K562 (cell line): ENCODE results near the gene WT1. TPM values are rescaled to one million over a fixed set of nuclear protein-coding genes. Genes with fewer than 3 reads are reported as not detected.
A peak's percentile ranks its signal among the peaks of the same experiment; 100 is the strongest.

Experiments
- CEBPB ChIP-seq: fragments of 450-650 bp; IDR thresholded peaks from 2 replicates; pipeline ENCODE4 v1.6.1; 2016; ENCODE audit warnings: missing genetic modification characterization, missing compliant biosample characterization
- DPF2 ChIP-seq: fragments of 450-650 bp; IDR thresholded peaks from 2 replicates; pipeline ENCODE4 v1.6.1; 2016
- SMARCE1 ChIP-seq: fragments of 450-650 bp; IDR thresholded peaks from 2 replicates; pipeline ENCODE4 v1.7.1; 2016; ENCODE audit warnings: mild to moderate bottlenecking
- ZFP1 ChIP-seq: fragments of 450-650 bp; formaldehyde crosslinking; IDR thresholded peaks from 2 replicates; pipeline ENCODE4 v1.4.0; 2020; ENCODE audit warnings: mild to moderate bottlenecking, mixed read lengths
- ZKSCAN1 ChIP-seq: fragments of 150-350 bp; IDR thresholded peaks from 2 replicates; pipeline ENCODE4 v1.6.1; 2016; ENCODE audit warnings: low read depth, low read length
- ZNF445 ChIP-seq: fragments of 250-450 bp; sonication (Bioruptor Pico); IDR thresholded peaks from 2 replicates; pipeline ENCODE4 v1.4.0; 2020; ENCODE audit warnings: low read depth, mild to moderate bottlenecking, moderate library complexity
- ZNF551 ChIP-seq: fragments of 250-450 bp; sonication (Bioruptor Pico); IDR thresholded peaks from 2 replicates; pipeline ENCODE4 v1.5.0; 2021; ENCODE audit warnings: mild to moderate bottlenecking, moderate library complexity
- polyA plus RNA-seq, 8 experiments: library from polyadenylated mRNA; depleted of rRNA in 4 of 8; stranded (reverse) in 5 of 8; unstranded in 3 of 8; fragments of >200 nt; fragmentation: Nextera tagmentation in 2 of 8; fragmentation: Illumina TruSeq in 1 of 8; extraction: Ambion mirVana in 2 of 8; extraction: Trizol in 1 of 8; gene quantifications; 2 replicates each; pipeline versions ENCODE4 v1.2.1 to v1.2.3, GENCODE V29; 2011 to 2014; ENCODE audit warnings: inconsistent platforms in 1 of 8, missing spikeins in 1 of 8
- total RNA-seq, 7 experiments: library from RNA; depleted of rRNA in 6 of 7; stranded (reverse); fragments of >200 nt in 6 of 7; fragmentation: Illumina TruSeq in 2 of 7; extraction: Trizol in 2 of 7; gene quantifications; 2 replicates each; pipeline versions ENCODE4 v1.2.1 to v1.2.3, GENCODE V29; 2011 to 2021; ENCODE audit warnings: low replicate concordance in 1 of 7
- TF ChIP-seq, protein P1 (sequence below): fragments of 150-350 bp; conservative IDR thresholded peaks from 2 replicates; pipeline ENCODE4 v1.6.1; 2014; ENCODE audit warnings: low read length
- TF ChIP-seq, protein P2 (sequence below), 2 experiments: fragments of 450-650 bp in 1 of 2; sonication (generic) in 1 of 2; formaldehyde crosslinking in 1 of 2; IDR thresholded peaks in 1 of 2; conservative IDR thresholded peaks in 1 of 2; 2 replicates each; pipeline versions ENCODE4 v1.6.1 to v1.8.1; 2016 to 2023; ENCODE audit warnings: mild to moderate bottlenecking in 2 of 2, moderate library complexity in 2 of 2, inconsistent platforms in 1 of 2, missing genetic modification reagents in 1 of 2
- TF ChIP-seq, protein P3 (sequence below): fragments of 450-650 bp; IDR thresholded peaks from 2 replicates; pipeline ENCODE4 v1.6.1; 2016; ENCODE audit warnings: mild to moderate bottlenecking, moderate library complexity
- TF ChIP-seq, protein P4 (sequence below), 3 experiments: IDR thresholded peaks in 2 of 3; conservative IDR thresholded peaks in 1 of 3; 2 replicates each; pipeline ENCODE4 v1.5.1; 2011 to 2012; ENCODE audit warnings: low read length in 3 of 3, mild to moderate bottlenecking in 3 of 3, control low read depth in 2 of 3, improper control_type of control experiment in 1 of 3, inconsistent platforms in 1 of 3, low read depth in 1 of 3, mixed read lengths in 1 of 3, moderate library complexity in 1 of 3; ENCODE audit not compliant: insufficient read depth in 2 of 3

The WT1 gene
- total and polyA plus RNA-seq, 9 of the 15 experiments (the other 6 are each of a cell fraction or from before 2014, with no cell fraction given), result 7.1 to 33.8 (median 19.4) TPM

DNA sequence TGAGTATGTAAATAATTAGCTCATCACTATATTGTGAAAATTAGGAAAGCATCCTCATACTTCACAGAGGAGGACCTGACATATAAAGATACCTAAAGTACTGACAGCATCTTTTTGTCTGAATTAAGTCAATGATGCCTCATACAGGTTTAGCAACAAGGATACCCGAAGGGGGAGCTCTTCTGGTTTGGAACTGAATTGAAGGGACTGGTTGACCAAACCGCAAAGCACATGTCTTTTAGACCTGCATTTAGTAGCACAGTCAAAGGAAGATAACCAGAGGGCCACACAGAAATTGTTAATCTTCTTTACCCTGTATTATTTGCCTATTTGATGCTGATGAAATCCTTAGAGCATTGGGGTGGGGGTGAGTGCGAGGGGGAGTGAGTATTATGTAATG, 12.9 kb upstream of the WT1 start (continued):
- no peak for TF ChIP-seq ZNF445 (CRISPR knock-in tag)
- TF ChIP-seq CEBPB (tag), result peak; percentile 27; the same call in 1 of the 2 replicates
- peak; percentile 38; the same call in 1 of the 2 replicates for TF ChIP-seq SMARCE1
- TF ChIP-seq, protein P1, sequence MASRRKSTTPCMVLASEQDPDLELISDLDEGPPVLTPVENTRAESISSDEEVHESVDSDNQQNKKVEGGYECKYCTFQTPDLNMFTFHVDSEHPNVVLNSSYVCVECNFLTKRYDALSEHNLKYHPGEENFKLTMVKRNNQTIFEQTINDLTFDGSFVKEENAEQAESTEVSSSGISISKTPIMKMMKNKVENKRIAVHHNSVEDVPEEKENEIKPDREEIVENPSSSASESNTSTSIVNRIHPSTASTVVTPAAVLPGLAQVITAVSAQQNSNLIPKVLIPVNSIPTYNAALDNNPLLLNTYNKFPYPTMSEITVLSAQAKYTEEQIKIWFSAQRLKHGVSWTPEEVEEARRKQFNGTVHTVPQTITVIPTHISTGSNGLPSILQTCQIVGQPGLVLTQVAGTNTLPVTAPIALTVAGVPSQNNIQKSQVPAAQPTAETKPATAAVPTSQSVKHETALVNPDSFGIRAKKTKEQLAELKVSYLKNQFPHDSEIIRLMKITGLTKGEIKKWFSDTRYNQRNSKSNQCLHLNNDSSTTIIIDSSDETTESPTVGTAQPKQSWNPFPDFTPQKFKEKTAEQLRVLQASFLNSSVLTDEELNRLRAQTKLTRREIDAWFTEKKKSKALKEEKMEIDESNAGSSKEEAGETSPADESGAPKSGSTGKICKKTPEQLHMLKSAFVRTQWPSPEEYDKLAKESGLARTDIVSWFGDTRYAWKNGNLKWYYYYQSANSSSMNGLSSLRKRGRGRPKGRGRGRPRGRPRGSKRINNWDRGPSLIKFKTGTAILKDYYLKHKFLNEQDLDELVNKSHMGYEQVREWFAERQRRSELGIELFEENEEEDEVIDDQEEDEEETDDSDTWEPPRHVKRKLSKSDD, result no peak
- TF ChIP-seq, protein P2, sequence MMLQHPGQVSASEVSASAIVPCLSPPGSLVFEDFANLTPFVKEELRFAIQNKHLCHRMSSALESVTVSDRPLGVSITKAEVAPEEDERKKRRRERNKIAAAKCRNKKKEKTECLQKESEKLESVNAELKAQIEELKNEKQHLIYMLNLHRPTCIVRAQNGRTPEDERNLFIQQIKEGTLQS (IDR thresholded peaks at IDR 0.05), result 0 out of 2 replicates have a peak, but pooled peaks have one; percentile 17
- TF ChIP-seq, protein P2 (CRISPR knock-in tag; conservative IDR thresholded peaks at IDR 0.05), result no peak
- TF ChIP-seq, protein P3, sequence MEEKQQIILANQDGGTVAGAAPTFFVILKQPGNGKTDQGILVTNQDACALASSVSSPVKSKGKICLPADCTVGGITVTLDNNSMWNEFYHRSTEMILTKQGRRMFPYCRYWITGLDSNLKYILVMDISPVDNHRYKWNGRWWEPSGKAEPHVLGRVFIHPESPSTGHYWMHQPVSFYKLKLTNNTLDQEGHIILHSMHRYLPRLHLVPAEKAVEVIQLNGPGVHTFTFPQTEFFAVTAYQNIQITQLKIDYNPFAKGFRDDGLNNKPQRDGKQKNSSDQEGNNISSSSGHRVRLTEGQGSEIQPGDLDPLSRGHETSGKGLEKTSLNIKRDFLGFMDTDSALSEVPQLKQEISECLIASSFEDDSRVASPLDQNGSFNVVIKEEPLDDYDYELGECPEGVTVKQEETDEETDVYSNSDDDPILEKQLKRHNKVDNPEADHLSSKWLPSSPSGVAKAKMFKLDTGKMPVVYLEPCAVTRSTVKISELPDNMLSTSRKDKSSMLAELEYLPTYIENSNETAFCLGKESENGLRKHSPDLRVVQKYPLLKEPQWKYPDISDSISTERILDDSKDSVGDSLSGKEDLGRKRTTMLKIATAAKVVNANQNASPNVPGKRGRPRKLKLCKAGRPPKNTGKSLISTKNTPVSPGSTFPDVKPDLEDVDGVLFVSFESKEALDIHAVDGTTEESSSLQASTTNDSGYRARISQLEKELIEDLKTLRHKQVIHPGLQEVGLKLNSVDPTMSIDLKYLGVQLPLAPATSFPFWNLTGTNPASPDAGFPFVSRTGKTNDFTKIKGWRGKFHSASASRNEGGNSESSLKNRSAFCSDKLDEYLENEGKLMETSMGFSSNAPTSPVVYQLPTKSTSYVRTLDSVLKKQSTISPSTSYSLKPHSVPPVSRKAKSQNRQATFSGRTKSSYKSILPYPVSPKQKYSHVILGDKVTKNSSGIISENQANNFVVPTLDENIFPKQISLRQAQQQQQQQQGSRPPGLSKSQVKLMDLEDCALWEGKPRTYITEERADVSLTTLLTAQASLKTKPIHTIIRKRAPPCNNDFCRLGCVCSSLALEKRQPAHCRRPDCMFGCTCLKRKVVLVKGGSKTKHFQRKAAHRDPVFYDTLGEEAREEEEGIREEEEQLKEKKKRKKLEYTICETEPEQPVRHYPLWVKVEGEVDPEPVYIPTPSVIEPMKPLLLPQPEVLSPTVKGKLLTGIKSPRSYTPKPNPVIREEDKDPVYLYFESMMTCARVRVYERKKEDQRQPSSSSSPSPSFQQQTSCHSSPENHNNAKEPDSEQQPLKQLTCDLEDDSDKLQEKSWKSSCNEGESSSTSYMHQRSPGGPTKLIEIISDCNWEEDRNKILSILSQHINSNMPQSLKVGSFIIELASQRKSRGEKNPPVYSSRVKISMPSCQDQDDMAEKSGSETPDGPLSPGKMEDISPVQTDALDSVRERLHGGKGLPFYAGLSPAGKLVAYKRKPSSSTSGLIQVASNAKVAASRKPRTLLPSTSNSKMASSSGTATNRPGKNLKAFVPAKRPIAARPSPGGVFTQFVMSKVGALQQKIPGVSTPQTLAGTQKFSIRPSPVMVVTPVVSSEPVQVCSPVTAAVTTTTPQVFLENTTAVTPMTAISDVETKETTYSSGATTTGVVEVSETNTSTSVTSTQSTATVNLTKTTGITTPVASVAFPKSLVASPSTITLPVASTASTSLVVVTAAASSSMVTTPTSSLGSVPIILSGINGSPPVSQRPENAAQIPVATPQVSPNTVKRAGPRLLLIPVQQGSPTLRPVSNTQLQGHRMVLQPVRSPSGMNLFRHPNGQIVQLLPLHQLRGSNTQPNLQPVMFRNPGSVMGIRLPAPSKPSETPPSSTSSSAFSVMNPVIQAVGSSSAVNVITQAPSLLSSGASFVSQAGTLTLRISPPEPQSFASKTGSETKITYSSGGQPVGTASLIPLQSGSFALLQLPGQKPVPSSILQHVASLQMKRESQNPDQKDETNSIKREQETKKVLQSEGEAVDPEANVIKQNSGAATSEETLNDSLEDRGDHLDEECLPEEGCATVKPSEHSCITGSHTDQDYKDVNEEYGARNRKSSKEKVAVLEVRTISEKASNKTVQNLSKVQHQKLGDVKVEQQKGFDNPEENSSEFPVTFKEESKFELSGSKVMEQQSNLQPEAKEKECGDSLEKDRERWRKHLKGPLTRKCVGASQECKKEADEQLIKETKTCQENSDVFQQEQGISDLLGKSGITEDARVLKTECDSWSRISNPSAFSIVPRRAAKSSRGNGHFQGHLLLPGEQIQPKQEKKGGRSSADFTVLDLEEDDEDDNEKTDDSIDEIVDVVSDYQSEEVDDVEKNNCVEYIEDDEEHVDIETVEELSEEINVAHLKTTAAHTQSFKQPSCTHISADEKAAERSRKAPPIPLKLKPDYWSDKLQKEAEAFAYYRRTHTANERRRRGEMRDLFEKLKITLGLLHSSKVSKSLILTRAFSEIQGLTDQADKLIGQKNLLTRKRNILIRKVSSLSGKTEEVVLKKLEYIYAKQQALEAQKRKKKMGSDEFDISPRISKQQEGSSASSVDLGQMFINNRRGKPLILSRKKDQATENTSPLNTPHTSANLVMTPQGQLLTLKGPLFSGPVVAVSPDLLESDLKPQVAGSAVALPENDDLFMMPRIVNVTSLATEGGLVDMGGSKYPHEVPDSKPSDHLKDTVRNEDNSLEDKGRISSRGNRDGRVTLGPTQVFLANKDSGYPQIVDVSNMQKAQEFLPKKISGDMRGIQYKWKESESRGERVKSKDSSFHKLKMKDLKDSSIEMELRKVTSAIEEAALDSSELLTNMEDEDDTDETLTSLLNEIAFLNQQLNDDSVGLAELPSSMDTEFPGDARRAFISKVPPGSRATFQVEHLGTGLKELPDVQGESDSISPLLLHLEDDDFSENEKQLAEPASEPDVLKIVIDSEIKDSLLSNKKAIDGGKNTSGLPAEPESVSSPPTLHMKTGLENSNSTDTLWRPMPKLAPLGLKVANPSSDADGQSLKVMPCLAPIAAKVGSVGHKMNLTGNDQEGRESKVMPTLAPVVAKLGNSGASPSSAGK, result peak; percentile 83
- no peak for TF ChIP-seq ZFP1 (CRISPR knock-in tag)
- TF ChIP-seq ZKSCAN1, result no peak
- peak; percentile 59; the same call in 1 of the 2 replicates for TF ChIP-seq DPF2
- no peak for TF ChIP-seq ZNF551 (CRISPR knock-in tag)
- TF ChIP-seq, protein P4, sequence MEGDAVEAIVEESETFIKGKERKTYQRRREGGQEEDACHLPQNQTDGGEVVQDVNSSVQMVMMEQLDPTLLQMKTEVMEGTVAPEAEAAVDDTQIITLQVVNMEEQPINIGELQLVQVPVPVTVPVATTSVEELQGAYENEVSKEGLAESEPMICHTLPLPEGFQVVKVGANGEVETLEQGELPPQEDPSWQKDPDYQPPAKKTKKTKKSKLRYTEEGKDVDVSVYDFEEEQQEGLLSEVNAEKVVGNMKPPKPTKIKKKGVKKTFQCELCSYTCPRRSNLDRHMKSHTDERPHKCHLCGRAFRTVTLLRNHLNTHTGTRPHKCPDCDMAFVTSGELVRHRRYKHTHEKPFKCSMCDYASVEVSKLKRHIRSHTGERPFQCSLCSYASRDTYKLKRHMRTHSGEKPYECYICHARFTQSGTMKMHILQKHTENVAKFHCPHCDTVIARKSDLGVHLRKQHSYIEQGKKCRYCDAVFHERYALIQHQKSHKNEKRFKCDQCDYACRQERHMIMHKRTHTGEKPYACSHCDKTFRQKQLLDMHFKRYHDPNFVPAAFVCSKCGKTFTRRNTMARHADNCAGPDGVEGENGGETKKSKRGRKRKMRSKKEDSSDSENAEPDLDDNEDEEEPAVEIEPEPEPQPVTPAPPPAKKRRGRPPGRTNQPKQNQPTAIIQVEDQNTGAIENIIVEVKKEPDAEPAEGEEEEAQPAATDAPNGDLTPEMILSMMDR (IDR thresholded peaks at IDR 0.05 in 2 of 3, conservative IDR thresholded peaks at IDR 0.05 in 1 of 3; ENCODE audit: insufficient read depth in 2 of 3, low read depth in 1 of 3, low read length in 3 of 3), result peak; percentile 65 to 70 (median 70)
